Activated naive CD4-positive, alpha-beta T cell treated with Interleukin-2 at 50 U/mL for 16 hours (primary cell): ENCODE measurements around the gene CABLES1.
"Not testable (repeated sequence)": the region's sequence is repeated elsewhere in the genome, so short reads cannot be mapped to it uniquely, and the experiment has no call there.

Source experiments
- DNase-seq: peaks from one replicate; pipeline ENCODE4 v3.0.0-alpha.2; 2020

CABLES1 gene

GRCh38 chr18:23247896-23248295, 112.6 kb downstream of the CABLES1 start:
- DNase-seq = no peak

- no peak for DNase-seq
Observed at GRCh38 chr18:23248826-23249225, 113.5 kb downstream of the CABLES1 start.

- no peak for DNase-seq
Observed at GRCh38 chr18:23249348-23249747, 114.1 kb downstream of the CABLES1 start.

GRCh38 chr18:23250893-23251656, 115.8 kb downstream of the CABLES1 start:
- no peak for DNase-seq

- DNase-seq = no peak
Observed at GRCh38 chr18:23253630-23254029, 118.3 kb downstream of the CABLES1 start.

- DNase-seq = no peak
Observed at GRCh38 chr18:23257137-23257536, 121.9 kb downstream of the CABLES1 start.

- no peak for DNase-seq
Observed at GRCh38 chr18:23257686-23258565, 122.6 kb downstream of the CABLES1 start.

- no peak for DNase-seq
Observed at GRCh38 chr18:23258566-23259469, 123.5 kb downstream of the CABLES1 start.

- no peak for DNase-seq
Observed at GRCh38 chr18:23259701-23260681, 124.7 kb downstream of the CABLES1 start.

GRCh38 chr18:23260926-23261590, 125.8 kb downstream of the CABLES1 start:
- no peak for DNase-seq

GRCh38 chr18:23263551-23264235, 128.4 kb downstream of the CABLES1 start:
- DNase-seq = no peak

- no peak for DNase-seq
Observed at GRCh38 chr18:23265682-23266399, 130.6 kb downstream of the CABLES1 start.

- DNase-seq = no peak
Observed at GRCh38 chr18:23266717-23267446, 131.6 kb downstream of the CABLES1 start.

GRCh38 chr18:23267447-23267776, 132.1 kb downstream of the CABLES1 start:
- DNase-seq = no peak

GRCh38 chr18:23268641-23269040, 133.4 kb downstream of the CABLES1 start:
- no peak for DNase-seq

- not testable (repeated sequence) for DNase-seq
Observed at GRCh38 chr18:23269068-23269467, 133.8 kb downstream of the CABLES1 start.

GRCh38 chr18:23269928-23270327, 134.6 kb downstream of the CABLES1 start:
- DNase-seq = no peak

- DNase-seq = no peak
Observed at GRCh38 chr18:23270986-23271680, 135.8 kb downstream of the CABLES1 start.
